Measurements from ENCODE around the gene LEMD3.

- TF ChIP-seq CTCF (IDR thresholded peaks at IDR 0.05) (no peak), POLR2A (IDR thresholded peaks at IDR 0.05) (no peak), EP300 (IDR thresholded peaks at IDR 0.05) (no peak)
These were observed 35.5 kb upstream of the LEMD3 start for GRCh38 chr12:65133879-65134278.

All from tibial nerve (tissue), 4 donors.